ENCODE measurements around the gene ANKRD42.

ANKRD42 gene

DNA sequence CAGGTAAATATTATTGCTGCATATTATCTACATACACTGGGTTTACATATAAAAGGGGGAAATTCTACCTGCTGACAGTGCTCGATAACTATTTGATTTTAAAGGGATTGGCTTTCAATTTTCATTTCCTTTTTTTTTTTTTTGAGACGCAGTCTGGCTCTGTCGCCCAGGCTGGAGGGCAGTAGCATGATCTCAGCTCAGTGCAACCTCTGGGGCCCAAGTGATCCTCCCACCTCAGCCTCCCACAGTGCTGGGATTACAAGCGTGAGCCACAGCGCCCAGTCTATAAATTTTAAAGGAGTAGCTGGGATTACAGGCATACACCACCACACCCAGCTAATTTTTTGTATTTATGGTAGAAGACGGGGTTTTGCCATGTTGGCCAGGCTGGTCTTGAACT lies 39.7 kb upstream of the ANKRD42 start:
- no peak overlapping the region for H3K27ac ChIP-seq (ENCODE audit: low read depth, low read length)
- H4K5ac ChIP-seq (ENCODE audit: low read length), result no peak overlapping the region
- H3K4me2 ChIP-seq (ENCODE audit: low read length), result no peak overlapping the region
- H3K36me3 ChIP-seq (ENCODE audit: control insufficient read depth, insufficient read depth, low read length), result no peaks in the 10 kb centered on the region
- H3K23ac ChIP-seq (ENCODE audit: low read length), result no peak overlapping the region
- H2BK120ac ChIP-seq (ENCODE audit: low read depth, low read length), result no peak overlapping the region
- no peak overlapping the region for H4K8ac ChIP-seq (ENCODE audit: low read depth, low read length)
- no peak overlapping the region for H2BK5ac ChIP-seq (ENCODE audit: low read length)
- no peaks in the 10 kb centered on the region for H3K27me3 ChIP-seq (ENCODE audit: insufficient read depth, low read length, poor library complexity)
- no peak overlapping the region for H3K56ac ChIP-seq (ENCODE audit: low read length)
- H3K79me2 ChIP-seq (ENCODE audit: control insufficient read depth, insufficient read depth, low read length), result peaks cover 18% of the 10 kb centered on the region
- H3K9ac ChIP-seq (ENCODE audit: low read length), result no peak overlapping the region
- WGBS (ENCODE audit: extremely low coverage, insufficient coverage, low lambda C conversion rate), result no CpG with 5 or more reads among the region's 6 CpGs
- DNase-seq, result no peak
- H3K79me1 ChIP-seq (ENCODE audit: low read length), result no peaks in the 10 kb centered on the region
- H3K18ac ChIP-seq (ENCODE audit: low read length), result no peak overlapping the region
- no peak overlapping the region for H3K4me3 ChIP-seq (ENCODE audit: low read length)
- no peak overlapping the region for H2AK5ac ChIP-seq (ENCODE audit: low read length)
- no peaks in the 10 kb centered on the region for H3K4me1 ChIP-seq (ENCODE audit: control insufficient read depth, low read depth, low read length)
- H3K4ac ChIP-seq (ENCODE audit: low read depth, low read length), result no peak overlapping the region
- no peak overlapping the region for H2BK15ac ChIP-seq (replicated peaks; ENCODE audit: low read depth)

- peak overlapping the region; percentile 92 for H3K56ac ChIP-seq (ENCODE audit: low read length)
- peaks cover 40% of the 10 kb centered on the region for H3K79me2 ChIP-seq (ENCODE audit: control insufficient read depth, insufficient read depth, low read length)
- peak overlapping the region; percentile 96 for H3K27ac ChIP-seq (ENCODE audit: low read depth, low read length)
- H2BK5ac ChIP-seq (ENCODE audit: low read length), result peak overlapping the region; percentile 64
- no peak overlapping the region for H3K23ac ChIP-seq (ENCODE audit: low read length)
- H2BK120ac ChIP-seq (ENCODE audit: low read depth, low read length), result no peak overlapping the region
- H3K4me3 ChIP-seq (ENCODE audit: low read length), result peak overlapping the region; percentile 77
- no peaks in the 10 kb centered on the region for H3K27me3 ChIP-seq (ENCODE audit: insufficient read depth, low read length, poor library complexity)
- H3K9ac ChIP-seq (ENCODE audit: low read length), result peak overlapping the region; percentile 88
- H3K4me1 ChIP-seq (ENCODE audit: control insufficient read depth, low read depth, low read length), result peaks cover 6% of the 10 kb centered on the region
- peak overlapping the region; percentile 96 for H3K4me2 ChIP-seq (ENCODE audit: low read length)
- no CpG with 5 or more reads among the region's 35 CpGs for WGBS (ENCODE audit: extremely low coverage, insufficient coverage, low lambda C conversion rate)
- peak overlapping the region; percentile 60 for H3K4ac ChIP-seq (ENCODE audit: low read depth, low read length)
- H3K79me1 ChIP-seq (ENCODE audit: low read length), result no peaks in the 10 kb centered on the region
- H4K8ac ChIP-seq (ENCODE audit: low read depth, low read length), result peak overlapping the region; percentile 82
- H3K18ac ChIP-seq (ENCODE audit: low read length), result peak overlapping the region; percentile 86
- peak; percentile 100 for DNase-seq
- no peaks in the 10 kb centered on the region for H3K36me3 ChIP-seq (ENCODE audit: control insufficient read depth, insufficient read depth, low read length)
- H4K5ac ChIP-seq (ENCODE audit: low read length), result peak overlapping the region; percentile 82
- no peak overlapping the region for H2AK5ac ChIP-seq (ENCODE audit: low read length)
- no peak overlapping the region for H2BK15ac ChIP-seq (replicated peaks; ENCODE audit: low read depth)
Observed at GRCh38 chr11:83156144-83156995, 37.1 kb upstream of the ANKRD42 start.

DNA sequence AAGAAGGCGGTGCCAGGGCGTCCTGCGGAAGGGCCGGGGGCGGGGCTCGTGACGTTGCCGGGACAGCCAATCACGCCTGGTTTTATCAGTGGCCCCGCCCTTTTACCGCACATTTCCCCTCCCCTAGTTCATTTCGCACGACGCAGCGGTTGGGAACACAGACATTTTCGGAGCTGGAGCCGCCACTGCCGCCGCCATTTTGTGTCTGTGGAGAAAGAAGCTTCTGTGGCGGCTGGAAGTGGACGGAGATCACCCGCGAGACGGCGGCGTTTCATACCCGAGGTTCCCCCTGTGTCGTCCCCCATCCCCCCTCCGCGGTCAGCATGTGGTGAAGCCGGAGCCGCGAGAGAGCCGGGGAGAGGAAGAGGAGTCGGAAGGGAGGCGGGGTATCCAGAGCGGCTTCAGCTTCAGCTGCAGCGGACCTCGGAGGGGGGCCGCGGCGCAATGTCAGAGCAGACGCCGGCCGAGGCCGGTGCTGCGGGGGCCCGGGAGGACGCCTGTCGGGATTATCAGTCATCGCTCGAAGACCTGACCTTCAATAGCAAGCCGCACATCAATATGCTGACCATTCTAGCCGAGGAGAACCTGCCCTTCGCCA lies 36.4 kb upstream of the ANKRD42 start, which contains the start of gene PCF11:
Gene PCF11 (plus strand): TSS at position 136 of the 598 bp plus-strand sequence. CDS start 309 bp downstream, at position 445.
- H3K4me1 ChIP-seq (ENCODE audit: control insufficient read depth, low read depth, low read length), result peaks cover 6% of the 10 kb centered on the region
- H3K36me3 ChIP-seq (ENCODE audit: control insufficient read depth, insufficient read depth, low read length), result no peaks in the 10 kb centered on the region
- peaks cover 45% of the 10 kb centered on the region for H3K79me2 ChIP-seq (ENCODE audit: control insufficient read depth, insufficient read depth, low read length)
- H4K8ac ChIP-seq (ENCODE audit: low read depth, low read length), result peak within 1 kb of the TSS; percentile 82
- H3K18ac ChIP-seq (ENCODE audit: low read length), result peak within 1 kb of the TSS; percentile 88
- H3K79me1 ChIP-seq (ENCODE audit: low read length), result no peaks in the 10 kb centered on the region
- peak within 1 kb of the TSS; percentile 82 for H3K4me3 ChIP-seq (ENCODE audit: low read length)
- H3K4me2 ChIP-seq (ENCODE audit: low read length), result peak within 1 kb of the TSS; percentile 96
- H3K4ac ChIP-seq (ENCODE audit: low read depth, low read length), result peak within 1 kb of the TSS; percentile 90
- H3K27me3 ChIP-seq (ENCODE audit: insufficient read depth, low read length, poor library complexity), result no peaks in the 10 kb centered on the region
- H2BK15ac ChIP-seq (replicated peaks; ENCODE audit: low read depth), result no peak within 1 kb of the TSS
- H3K56ac ChIP-seq (ENCODE audit: low read length), result peak within 1 kb of the TSS; percentile 98
- H2BK5ac ChIP-seq (ENCODE audit: low read length), result peak within 1 kb of the TSS; percentile 64
- H2AK5ac ChIP-seq (ENCODE audit: low read length), result no peak within 1 kb of the TSS
- peak within 1 kb of the TSS; percentile 29 for H3K23ac ChIP-seq (ENCODE audit: low read length)
- peak within 1 kb of the TSS; percentile 82 for H4K5ac ChIP-seq (ENCODE audit: low read length)
- H3K9ac ChIP-seq (ENCODE audit: low read length), result peak within 1 kb of the TSS; percentile 88
- DNase-seq, result no peak
- no peak within 1 kb of the TSS for H2BK120ac ChIP-seq (ENCODE audit: low read depth, low read length)
- peak within 1 kb of the TSS; percentile 96 for H3K27ac ChIP-seq (ENCODE audit: low read depth, low read length)
- WGBS (ENCODE audit: extremely low coverage, insufficient coverage, low lambda C conversion rate), result no CpG with 5 or more reads among the region's 55 CpGs

GRCh38 chr11:83157594-83158356 lies 35.7 kb upstream of the ANKRD42 start:
- Histone ChIP-seq H3K4me3 (ENCODE audit: low read length) (peak overlapping the region; percentile 82), H3K36me3 (ENCODE audit: control insufficient read depth, insufficient read depth, low read length) (no peaks in the 10 kb centered on the region), H2BK120ac (ENCODE audit: low read depth, low read length) (no peak overlapping the region), H3K27ac (ENCODE audit: low read depth, low read length) (peak overlapping the region; percentile 95), H3K9ac (ENCODE audit: low read length) (peak overlapping the region; percentile 76), H3K79me1 (ENCODE audit: low read length) (no peaks in the 10 kb centered on the region), H2BK5ac (ENCODE audit: low read length) (peak overlapping the region; percentile 7), H3K18ac (ENCODE audit: low read length) (peak overlapping the region; percentile 88), H3K27me3 (ENCODE audit: insufficient read depth, low read length, poor library complexity) (no peaks in the 10 kb centered on the region), H2BK15ac (replicated peaks; ENCODE audit: low read depth) (no peak overlapping the region), H2AK5ac (ENCODE audit: low read length) (no peak overlapping the region), H3K4me1 (ENCODE audit: control insufficient read depth, low read depth, low read length) (peaks cover 6% of the 10 kb centered on the region), H3K4me2 (ENCODE audit: low read length) (no peak overlapping the region), H4K5ac (ENCODE audit: low read length) (no peak overlapping the region), H4K8ac (ENCODE audit: low read depth, low read length) (peak overlapping the region; percentile 41), H3K56ac (ENCODE audit: low read length) (peak overlapping the region; percentile 98), H3K4ac (ENCODE audit: low read depth, low read length) (peak overlapping the region; percentile 82), H3K79me2 (ENCODE audit: control insufficient read depth, insufficient read depth, low read length) (peaks cover 47% of the 10 kb centered on the region), H3K23ac (ENCODE audit: low read length) (no peak overlapping the region)
- WGBS (ENCODE audit: extremely low coverage, insufficient coverage, low lambda C conversion rate), result no CpG with 5 or more reads among the region's 18 CpGs
- peak; percentile 74 for DNase-seq

- Histone ChIP-seq H2BK15ac (replicated peaks; ENCODE audit: low read depth) (no peak overlapping the region), H3K23ac (ENCODE audit: low read length) (no peak overlapping the region), H2BK120ac (ENCODE audit: low read depth, low read length) (no peak overlapping the region), H3K4me2 (ENCODE audit: low read length) (peak overlapping the region; percentile 19), H2BK5ac (ENCODE audit: low read length) (no peak overlapping the region), H3K79me2 (ENCODE audit: control insufficient read depth, insufficient read depth, low read length) (peaks cover 50% of the 10 kb centered on the region), H3K27ac (ENCODE audit: low read depth, low read length) (no peak overlapping the region), H3K4ac (ENCODE audit: low read depth, low read length) (no peak overlapping the region), H3K56ac (ENCODE audit: low read length) (peak overlapping the region; percentile 98), H4K5ac (ENCODE audit: low read length) (no peak overlapping the region), H3K4me1 (ENCODE audit: control insufficient read depth, low read depth, low read length) (peaks cover 6% of the 10 kb centered on the region), H3K9ac (ENCODE audit: low read length) (peak overlapping the region; percentile 76), H3K4me3 (ENCODE audit: low read length) (peak overlapping the region; percentile 82), H4K8ac (ENCODE audit: low read depth, low read length) (no peak overlapping the region), H3K36me3 (ENCODE audit: control insufficient read depth, insufficient read depth, low read length) (no peaks in the 10 kb centered on the region), H2AK5ac (ENCODE audit: low read length) (no peak overlapping the region), H3K27me3 (ENCODE audit: insufficient read depth, low read length, poor library complexity) (no peaks in the 10 kb centered on the region), H3K79me1 (ENCODE audit: low read length) (no peaks in the 10 kb centered on the region), H3K18ac (ENCODE audit: low read length) (peak overlapping the region; percentile 88)
- no CpG with 5 or more reads among the region's 5 CpGs for WGBS (ENCODE audit: extremely low coverage, insufficient coverage, low lambda C conversion rate)
- DNase-seq, result peak; percentile 58
Observed at GRCh38 chr11:83158357-83158786, 35.1 kb upstream of the ANKRD42 start.
